Measurements from ENCODE around the gene IGHMBP2.

Gene IGHMBP2

DNA sequence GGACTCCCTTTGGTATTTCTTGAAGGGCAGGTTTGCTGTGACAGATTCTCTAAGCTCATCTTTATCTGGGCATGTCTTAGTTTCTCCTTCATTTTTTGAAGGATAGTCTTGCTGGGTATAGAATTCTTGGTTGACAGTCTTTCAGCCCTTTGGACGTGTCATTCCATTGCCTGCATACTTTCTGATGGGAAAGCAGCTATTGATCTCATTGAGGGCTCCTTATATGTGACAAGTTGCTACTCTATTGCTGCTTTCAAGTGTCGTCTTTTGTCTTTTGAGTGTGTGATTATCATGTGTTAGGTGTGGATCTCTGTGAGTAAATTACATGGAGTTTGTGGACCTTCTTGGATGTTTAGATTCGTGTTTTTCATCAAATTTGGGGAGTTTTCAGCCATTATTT is 21.9 kb downstream of the IGHMBP2 start:
- in situ Hi-C loops (cut with HindIII; ENCODE audit: low sequenced_read_pairs) = no loop called here
- TF ChIP-seq, protein P1, sequence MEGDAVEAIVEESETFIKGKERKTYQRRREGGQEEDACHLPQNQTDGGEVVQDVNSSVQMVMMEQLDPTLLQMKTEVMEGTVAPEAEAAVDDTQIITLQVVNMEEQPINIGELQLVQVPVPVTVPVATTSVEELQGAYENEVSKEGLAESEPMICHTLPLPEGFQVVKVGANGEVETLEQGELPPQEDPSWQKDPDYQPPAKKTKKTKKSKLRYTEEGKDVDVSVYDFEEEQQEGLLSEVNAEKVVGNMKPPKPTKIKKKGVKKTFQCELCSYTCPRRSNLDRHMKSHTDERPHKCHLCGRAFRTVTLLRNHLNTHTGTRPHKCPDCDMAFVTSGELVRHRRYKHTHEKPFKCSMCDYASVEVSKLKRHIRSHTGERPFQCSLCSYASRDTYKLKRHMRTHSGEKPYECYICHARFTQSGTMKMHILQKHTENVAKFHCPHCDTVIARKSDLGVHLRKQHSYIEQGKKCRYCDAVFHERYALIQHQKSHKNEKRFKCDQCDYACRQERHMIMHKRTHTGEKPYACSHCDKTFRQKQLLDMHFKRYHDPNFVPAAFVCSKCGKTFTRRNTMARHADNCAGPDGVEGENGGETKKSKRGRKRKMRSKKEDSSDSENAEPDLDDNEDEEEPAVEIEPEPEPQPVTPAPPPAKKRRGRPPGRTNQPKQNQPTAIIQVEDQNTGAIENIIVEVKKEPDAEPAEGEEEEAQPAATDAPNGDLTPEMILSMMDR (IDR thresholded peaks at IDR 0.05; ENCODE audit: low read depth, low read length) = no peak
- DNase-seq (ENCODE audit: low read depth, low spot score) = no peak
- no peak overlapping the region for H3K4me3 ChIP-seq (ENCODE audit: low read depth, low read length)

DNA sequence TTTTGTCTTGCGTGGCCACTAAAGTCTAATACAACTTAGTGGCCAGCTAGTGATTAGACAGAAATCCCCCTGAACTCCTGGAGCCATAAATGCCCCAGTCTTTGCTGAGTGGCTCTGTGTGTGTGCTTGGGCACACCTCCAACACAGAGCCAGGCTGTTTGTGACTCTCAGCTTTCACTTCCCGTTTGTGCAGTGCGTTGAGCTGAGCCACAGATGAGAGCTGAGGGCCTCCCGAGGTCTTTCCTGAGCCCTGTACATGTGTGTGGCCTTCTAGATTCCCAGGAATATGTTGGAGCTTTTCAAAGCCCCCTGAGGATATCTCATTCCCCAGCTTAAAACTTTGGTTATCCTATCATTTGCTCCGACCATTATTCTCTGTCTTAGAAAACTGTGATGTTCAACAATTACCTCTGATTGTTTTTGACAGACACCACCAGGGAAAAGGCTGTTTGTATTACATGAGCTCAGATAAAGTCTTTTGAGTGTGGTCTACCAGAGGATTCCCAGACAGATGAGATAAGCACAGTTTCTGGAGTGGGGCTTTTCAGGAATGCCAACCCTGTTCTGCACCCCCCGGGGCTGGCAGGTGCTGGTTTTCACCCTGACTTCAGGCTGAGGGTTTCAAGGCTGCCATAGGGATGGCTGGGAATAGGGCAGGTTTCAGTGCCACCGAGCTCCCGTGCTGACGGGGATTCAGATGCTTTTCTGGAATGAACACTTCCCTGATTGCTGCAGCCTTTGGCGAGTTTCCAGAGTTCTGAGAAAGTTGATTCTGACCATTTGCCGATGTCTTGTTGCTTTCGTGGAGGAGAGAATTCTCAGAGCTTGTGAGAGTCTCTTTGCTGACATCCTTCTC is 23.8 kb downstream of the IGHMBP2 start:
- TF ChIP-seq, protein P1 (IDR thresholded peaks at IDR 0.05; ENCODE audit: low read depth, low read length) = no peak
- no peak for DNase-seq (ENCODE audit: low read depth, low spot score)
- in situ Hi-C loops (cut with HindIII; ENCODE audit: low sequenced_read_pairs) = no loop called here

DNA sequence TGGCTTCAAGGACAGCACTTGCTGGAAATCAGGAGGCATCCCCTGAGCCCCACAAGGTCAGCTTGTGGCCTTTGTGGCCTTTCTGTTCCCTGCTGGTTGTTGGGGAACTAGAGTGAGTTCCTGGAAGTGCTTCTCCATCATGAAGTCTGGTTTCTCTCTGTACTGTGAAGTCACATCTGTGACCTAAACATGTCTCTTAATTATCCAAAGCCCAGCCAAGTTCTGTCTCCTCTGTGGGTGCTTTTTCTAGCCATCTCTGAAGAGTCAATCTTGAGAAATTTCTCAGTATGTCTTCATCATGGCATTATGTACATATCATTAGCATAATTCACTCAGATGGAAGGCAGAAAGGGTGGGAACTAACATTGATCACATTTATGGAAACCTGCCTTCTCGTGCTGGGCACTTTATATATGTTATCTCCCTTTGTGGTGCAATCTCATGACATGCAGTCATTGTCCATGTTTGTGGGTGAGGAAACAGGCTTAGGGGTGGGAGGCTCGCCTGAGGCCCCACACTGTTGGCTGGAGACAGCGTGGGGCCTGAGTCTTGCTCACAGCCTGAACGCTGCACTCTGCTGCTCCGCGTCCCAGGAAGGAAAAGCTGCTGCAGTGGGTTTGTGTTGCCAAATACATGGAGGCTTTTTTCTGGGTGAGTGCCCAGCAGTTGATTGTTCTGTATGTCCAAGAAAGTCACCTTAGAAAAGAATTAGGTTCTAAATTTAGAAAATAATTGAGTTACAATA is 24.6 kb downstream of the IGHMBP2 start:
- DNase-seq (ENCODE audit: low read depth, low spot score) = no peak
- no peak overlapping the region for H3K4me3 ChIP-seq (ENCODE audit: low read depth, low read length)
- TF ChIP-seq, protein P1 (IDR thresholded peaks at IDR 0.05; ENCODE audit: low read depth, low read length) = no peak
- in situ Hi-C loops (cut with HindIII; ENCODE audit: low sequenced_read_pairs) = no loop called here

More for the DNA sequence above, 23.8 kb downstream of the IGHMBP2 start:
- no peak overlapping the region for H3K4me3 ChIP-seq (ENCODE audit: low read depth, low read length)

DNA sequence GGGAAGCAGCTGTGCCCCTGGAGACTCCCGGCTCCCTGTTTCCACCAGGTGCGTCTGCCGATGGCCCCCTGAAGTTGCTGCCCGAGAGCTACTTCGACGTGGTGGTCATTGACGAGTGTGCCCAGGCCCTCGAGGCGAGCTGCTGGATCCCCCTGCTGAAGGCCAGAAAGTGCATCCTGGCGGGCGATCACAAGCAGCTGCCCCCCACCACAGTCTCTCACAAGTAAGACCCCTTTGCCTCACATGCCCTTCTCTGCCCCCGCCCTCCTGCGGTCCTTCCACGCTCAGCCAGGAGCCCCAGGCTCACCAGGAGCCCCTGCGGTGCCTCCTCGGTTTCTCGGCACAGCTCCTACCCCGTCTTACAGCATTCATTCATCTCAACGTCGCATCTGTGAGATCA is 25.4 kb downstream of the IGHMBP2 start:
- no peak for DNase-seq (ENCODE audit: low read depth, low spot score)
- no peak overlapping the region for H3K4me3 ChIP-seq (ENCODE audit: low read depth, low read length)
- in situ Hi-C loops (cut with HindIII; ENCODE audit: low sequenced_read_pairs) = no loop called here
- TF ChIP-seq, protein P1 (IDR thresholded peaks at IDR 0.05; ENCODE audit: low read depth, low read length) = no peak

DNA sequence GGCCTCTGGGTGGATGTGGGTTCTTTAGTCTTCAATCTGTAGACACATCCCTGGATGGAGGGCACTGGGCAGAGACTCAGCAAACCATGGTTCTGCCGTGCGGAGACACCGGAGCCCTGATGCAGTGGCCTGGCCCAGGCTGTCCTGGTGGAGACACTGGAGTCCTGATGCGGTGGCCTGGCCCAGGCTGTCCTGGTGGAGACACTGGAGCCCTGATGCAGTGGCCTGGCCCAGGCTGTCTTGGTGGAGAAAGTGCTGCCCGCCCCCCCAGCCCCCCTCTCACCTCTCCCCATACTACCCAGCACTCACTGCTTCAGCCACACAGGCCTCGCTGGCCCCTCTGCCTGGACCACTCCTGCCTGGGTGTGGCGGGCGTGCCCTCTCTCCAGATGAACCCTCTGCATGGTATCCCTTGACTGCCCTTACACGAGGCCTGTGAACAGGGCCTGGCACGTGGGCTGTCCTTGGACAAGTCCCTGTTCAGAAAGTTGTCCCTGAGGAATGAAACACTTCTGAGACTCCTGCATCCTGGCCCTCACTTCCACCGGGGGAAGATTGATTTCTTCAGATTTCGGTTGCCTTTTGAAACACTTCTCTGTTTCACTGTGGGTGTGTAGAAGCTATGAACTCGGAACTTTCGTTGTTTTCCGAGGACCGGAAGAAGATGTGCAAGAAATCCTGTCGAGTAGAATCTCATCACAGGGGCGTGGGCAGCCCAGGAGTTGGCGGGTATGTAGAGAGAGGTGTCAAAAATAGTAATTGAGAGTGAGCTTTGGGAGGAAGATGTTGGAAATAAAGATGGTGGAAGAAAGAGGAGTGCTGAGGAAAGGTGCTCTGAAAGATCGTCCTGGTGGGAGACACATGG is 26.2 kb downstream of the IGHMBP2 start:
- no peak overlapping the region for H3K4me3 ChIP-seq (ENCODE audit: low read depth, low read length)
- in situ Hi-C loops (cut with HindIII; ENCODE audit: low sequenced_read_pairs) = no loop called here
- no peak for DNase-seq (ENCODE audit: low read depth, low spot score)
- TF ChIP-seq, protein P1 (IDR thresholded peaks at IDR 0.05; ENCODE audit: low read depth, low read length) = no peak

All from astrocyte of the spinal cord (primary cell).